ENCODE data around the gene DRAP1. TPM values are rescaled to one million over a fixed set of nuclear protein-coding genes. Genes with fewer than 3 reads are reported as not detected.
A peak's percentile ranks its signal among the peaks of the same experiment; 100 is the strongest.

The DRAP1 gene
- total and polyA plus RNA-seq, 9 of the 15 experiments (the other 6 are each of a cell fraction or from before 2014, with no cell fraction given): 9.6 to 200 (median 92.9) TPM

DNA sequence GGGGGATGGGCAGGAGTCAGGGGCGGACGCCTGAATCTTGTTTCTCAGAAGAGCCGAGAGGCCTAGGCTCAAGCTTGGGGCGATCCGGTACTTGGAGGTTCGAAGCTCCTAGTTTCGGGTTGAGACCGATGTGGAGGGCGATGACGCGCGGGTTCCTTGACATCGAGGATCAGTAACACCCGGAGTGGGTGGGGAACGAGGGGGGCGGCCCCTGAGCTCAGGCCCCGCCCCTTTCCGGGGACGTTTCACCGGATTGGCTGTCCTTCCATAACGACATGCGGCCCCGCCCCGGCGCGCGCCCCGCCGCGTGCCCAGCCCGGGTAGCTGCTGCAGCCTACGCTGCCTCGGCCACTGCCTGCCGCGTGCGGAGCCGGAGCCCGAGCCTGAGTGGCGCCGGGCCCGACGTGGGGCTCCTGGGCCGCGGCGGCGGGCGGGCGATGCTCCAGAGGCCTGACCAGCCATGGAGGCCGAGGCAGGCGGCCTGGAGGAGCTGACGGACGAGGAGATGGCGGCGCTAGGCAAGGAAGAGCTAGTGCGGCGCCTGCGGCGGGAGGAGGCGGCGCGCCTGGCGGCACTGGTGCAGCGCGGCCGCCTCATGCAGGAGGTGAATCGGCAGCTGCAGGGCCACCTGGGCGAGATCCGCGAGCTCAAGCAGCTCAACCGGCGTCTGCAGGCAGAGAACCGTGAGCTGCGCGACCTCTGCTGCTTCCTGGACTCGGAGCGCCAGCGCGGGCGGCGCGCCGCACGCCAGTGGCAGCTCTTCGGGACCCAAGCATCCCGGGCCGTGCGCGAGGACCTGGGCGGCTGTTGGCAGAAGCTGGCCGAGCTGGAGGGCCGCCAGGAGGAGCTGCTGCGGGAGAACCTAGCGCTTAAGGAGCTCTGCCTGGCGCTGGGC lies 28.7 kb upstream of the DRAP1 start, which contains the start of gene CCDC85B (continued):
- TF ChIP-seq, protein P1, sequence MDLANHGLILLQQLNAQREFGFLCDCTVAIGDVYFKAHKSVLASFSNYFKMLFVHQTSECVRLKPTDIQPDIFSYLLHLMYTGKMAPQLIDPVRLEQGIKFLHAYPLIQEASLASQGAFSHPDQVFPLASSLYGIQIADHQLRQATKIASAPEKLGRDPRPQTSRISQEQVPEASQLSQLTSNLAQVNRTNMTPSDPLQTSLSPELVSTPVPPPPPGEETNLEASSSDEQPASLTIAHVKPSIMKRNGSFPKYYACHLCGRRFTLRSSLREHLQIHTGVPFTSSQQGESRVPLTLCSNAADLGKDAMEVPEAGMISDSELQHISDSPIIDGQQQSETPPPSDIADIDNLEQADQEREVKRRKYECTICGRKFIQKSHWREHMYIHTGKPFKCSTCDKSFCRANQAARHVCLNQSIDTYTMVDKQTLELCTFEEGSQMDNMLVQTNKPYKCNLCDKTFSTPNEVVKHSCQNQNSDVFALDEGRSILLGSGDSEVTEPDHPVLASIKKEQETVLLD (IDR thresholded peaks at IDR 0.05): no peak
- TF ChIP-seq FOXP1 (CRISPR knock-in tag; IDR thresholded peaks at IDR 0.05) (no peak; the same call in 1 of the 2 replicates), RBM25 (IDR thresholded peaks at IDR 0.05; ENCODE audit: low read depth, low read length, severe bottlenecking) (no peak), ZNF12 (CRISPR knock-in tag; IDR thresholded peaks at IDR 0.05) (no peak; the same call in 1 of the 2 replicates), TEAD2 (tag; IDR thresholded peaks at IDR 0.05) (no peak), NR2C1 (IDR thresholded peaks at IDR 0.05) (no peak), NR2C1 (tag; IDR thresholded peaks at IDR 0.05) (no peak), ZNF551 (CRISPR knock-in tag; IDR thresholded peaks at IDR 0.05) (no peak), KLF10 (CRISPR knock-in tag; IDR thresholded peaks at IDR 0.05) (no peak), ARID2 (IDR thresholded peaks at IDR 0.05) (no peak), CHD2 (IDR thresholded peaks at IDR 0.05; ENCODE audit: low read depth, low read length) (peak; percentile 21; the same call in 1 of the 2 replicates), SOX6 (IDR thresholded peaks at IDR 0.05) (peak; percentile 25; the same call in 1 of the 2 replicates), BRD9 (IDR thresholded peaks at IDR 0.05; ENCODE audit: low read depth, partially characterized antibody) (no peak), HEY1 (CRISPR knock-in tag; IDR thresholded peaks at IDR 0.05; ENCODE audit: borderline replicate concordance) (no peak), SPI1 (IDR thresholded peaks at IDR 0.05; ENCODE audit: borderline replicate concordance, low read depth, low read length) (no peak), C11orf30 (IDR thresholded peaks at IDR 0.05; ENCODE audit: low read depth) (no peak), ARID1B (IDR thresholded peaks at IDR 0.05) (no peak), YBX1 (IDR thresholded peaks at IDR 0.05) (no peak), RAD21 (CRISPR knock-in tag; conservative IDR thresholded peaks at IDR 0.05 in 1 of 2, IDR thresholded peaks at IDR 0.05 in 1 of 2) (no peak; a peak in 1 of 4 replicates), KDM2B (CRISPR knock-in tag; IDR thresholded peaks at IDR 0.05) (peak; percentile 5; the same call in 1 of the 2 replicates), ZNF24 (IDR thresholded peaks at IDR 0.05) (no peak)
- TF ChIP-seq, protein P2, sequence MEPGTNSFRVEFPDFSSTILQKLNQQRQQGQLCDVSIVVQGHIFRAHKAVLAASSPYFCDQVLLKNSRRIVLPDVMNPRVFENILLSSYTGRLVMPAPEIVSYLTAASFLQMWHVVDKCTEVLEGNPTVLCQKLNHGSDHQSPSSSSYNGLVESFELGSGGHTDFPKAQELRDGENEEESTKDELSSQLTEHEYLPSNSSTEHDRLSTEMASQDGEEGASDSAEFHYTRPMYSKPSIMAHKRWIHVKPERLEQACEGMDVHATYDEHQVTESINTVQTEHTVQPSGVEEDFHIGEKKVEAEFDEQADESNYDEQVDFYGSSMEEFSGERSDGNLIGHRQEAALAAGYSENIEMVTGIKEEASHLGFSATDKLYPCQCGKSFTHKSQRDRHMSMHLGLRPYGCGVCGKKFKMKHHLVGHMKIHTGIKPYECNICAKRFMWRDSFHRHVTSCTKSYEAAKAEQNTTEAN (CRISPR knock-in tag; IDR thresholded peaks at IDR 0.05): no peak
- TF ChIP-seq, protein P3, sequence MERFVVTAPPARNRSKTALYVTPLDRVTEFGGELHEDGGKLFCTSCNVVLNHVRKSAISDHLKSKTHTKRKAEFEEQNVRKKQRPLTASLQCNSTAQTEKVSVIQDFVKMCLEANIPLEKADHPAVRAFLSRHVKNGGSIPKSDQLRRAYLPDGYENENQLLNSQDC (CRISPR knock-in tag; IDR thresholded peaks at IDR 0.05): no peak
- TF ChIP-seq, protein P4, sequence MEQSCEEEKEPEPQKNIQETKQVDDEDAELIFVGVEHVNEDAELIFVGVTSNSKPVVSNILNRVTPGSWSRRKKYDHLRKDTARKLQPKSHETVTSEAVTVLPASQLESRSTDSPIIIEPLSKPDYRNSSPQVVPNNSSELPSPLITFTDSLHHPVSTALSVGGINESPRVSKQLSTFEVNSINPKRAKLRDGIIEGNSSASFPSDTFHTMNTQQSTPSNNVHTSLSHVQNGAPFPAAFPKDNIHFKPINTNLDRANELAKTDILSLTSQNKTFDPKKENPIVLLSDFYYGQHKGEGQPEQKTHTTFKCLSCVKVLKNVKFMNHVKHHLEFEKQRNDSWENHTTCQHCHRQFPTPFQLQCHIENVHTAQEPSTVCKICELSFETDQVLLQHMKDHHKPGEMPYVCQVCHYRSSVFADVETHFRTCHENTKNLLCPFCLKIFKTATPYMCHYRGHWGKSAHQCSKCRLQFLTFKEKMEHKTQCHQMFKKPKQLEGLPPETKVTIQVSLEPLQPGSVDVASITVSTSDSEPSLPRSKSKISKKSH (CRISPR knock-in tag; IDR thresholded peaks at IDR 0.05): no peak
- TF ChIP-seq, protein P5, sequence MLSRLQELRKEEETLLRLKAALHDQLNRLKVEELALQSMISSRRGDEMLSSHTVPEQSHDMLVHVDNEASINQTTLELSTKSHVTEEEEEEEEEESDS (CRISPR knock-in tag; IDR thresholded peaks at IDR 0.05): no peak
